SW 1271 (cell line): ENCODE measurements around the gene ATP8A1.
"Not testable (repeated sequence)": the region's sequence is repeated elsewhere in the genome, so short reads cannot be mapped to it uniquely, and the experiment has no call there.

Experiments
- DNase-seq, 2 experiments: peaks; one replicate each; lab custom pipeline; 2025; lab: John Stamatoyannopoulos, UW

The ATP8A1 gene

GRCh38 chr4:42501624-42502401, 155.1 kb downstream of the ATP8A1 start:
- DNase-seq = no peak

- no peak for DNase-seq
These were observed 158.9 kb downstream of the ATP8A1 start for GRCh38 chr4:42498040-42498439.

- DNase-seq = no peak
These were observed 159.6 kb downstream of the ATP8A1 start for GRCh38 chr4:42497142-42497910.

GRCh38 chr4:42492962-42493361, 163.9 kb downstream of the ATP8A1 start:
- DNase-seq = no peak

GRCh38 chr4:42490015-42490414, 166.9 kb downstream of the ATP8A1 start:
- DNase-seq = no peak

- no peak for DNase-seq
These were observed 167.8 kb downstream of the ATP8A1 start for GRCh38 chr4:42489095-42489494.

- no peak for DNase-seq
These were observed 168.4 kb downstream of the ATP8A1 start for GRCh38 chr4:42488554-42488953.

GRCh38 chr4:42488114-42488513, 168.8 kb downstream of the ATP8A1 start:
- no peak for DNase-seq

GRCh38 chr4:42487230-42487629, 169.7 kb downstream of the ATP8A1 start:
- no peak for DNase-seq

GRCh38 chr4:42486156-42486555, 170.7 kb downstream of the ATP8A1 start:
- DNase-seq = not testable (repeated sequence)

GRCh38 chr4:42484630-42485029, 172.3 kb downstream of the ATP8A1 start:
- DNase-seq = no peak

- no peak for DNase-seq
These were observed 173.2 kb downstream of the ATP8A1 start for GRCh38 chr4:42483426-42484379.

- no peak for DNase-seq
These were observed 174.2 kb downstream of the ATP8A1 start for GRCh38 chr4:42482516-42483327.

GRCh38 chr4:42480717-42481116, 176.2 kb downstream of the ATP8A1 start:
- DNase-seq = no peak

GRCh38 chr4:42480281-42480680, 176.6 kb downstream of the ATP8A1 start:
- no peak for DNase-seq

GRCh38 chr4:42478946-42479345, 178.0 kb downstream of the ATP8A1 start:
- no peak for DNase-seq

- no peak for DNase-seq
These were observed 178.4 kb downstream of the ATP8A1 start for GRCh38 chr4:42478509-42478908.

GRCh38 chr4:42474406-42474805, 182.5 kb downstream of the ATP8A1 start:
- DNase-seq = no peak

- DNase-seq = no peak
These were observed 183.7 kb downstream of the ATP8A1 start for GRCh38 chr4:42473071-42473684.

- DNase-seq = no peak
These were observed 185.0 kb downstream of the ATP8A1 start for GRCh38 chr4:42471896-42472295.

- DNase-seq = no peak
These were observed 186.9 kb downstream of the ATP8A1 start for GRCh38 chr4:42470023-42470422.
